Keratinocyte (primary cell): Measurements from ENCODE around the gene SAMHD1. TPM values are rescaled to one million over a fixed set of nuclear protein-coding genes. Genes with fewer than 3 reads are reported as not detected.

Experiments used
- DNase-seq: peaks from one replicate; pipeline ENCODE4 v3.0.0-alpha.2; 2011; ENCODE audit warnings: low read depth, missing footprints, low spot score
- FAIRE-seq: peaks from 2 replicates; lab custom pipeline; 2011; peaks lifted over from hg19 to GRCh38; lab: Jason Lieb, UNC
- H2AFZ ChIP-seq: 2 replicates; pipeline ENCODE4 v1.6.0; 2012; ENCODE audit warnings: low read length, control low read depth, inconsistent platforms; ENCODE audit not compliant: control insufficient read depth
- H3K27ac ChIP-seq: 2 replicates; pipeline ENCODE4 v1.5.1; 2011; ENCODE audit warnings: low read length; ENCODE audit not compliant: control insufficient read depth, insufficient read depth
- H3K27me3 ChIP-seq: 3 replicates; pipeline ENCODE4 v1.6.0; 2011; ENCODE audit warnings: low read length; ENCODE audit not compliant: control insufficient read depth, insufficient read depth; ENCODE audit errors: extremely low read depth
- H3K36me3 ChIP-seq, 2 experiments: 2 replicates in 1 of 2; 3 replicates in 1 of 2; pipeline ENCODE4 v1.5.1; 2011; ENCODE audit warnings: low read length in 2 of 2, mild to moderate bottlenecking in 1 of 2; ENCODE audit not compliant: control insufficient read depth in 2 of 2, insufficient read depth in 2 of 2; ENCODE audit errors: extremely low read depth in 1 of 2
- H3K4me1 ChIP-seq: 3 replicates; pipeline ENCODE4 v1.5.1; 2011; ENCODE audit warnings: low read length; ENCODE audit not compliant: control insufficient read depth, insufficient read depth; ENCODE audit errors: extremely low read depth
- H3K4me2 ChIP-seq: 3 replicates; pipeline ENCODE4 v1.6.0; 2011; ENCODE audit warnings: low read depth, low read length; ENCODE audit not compliant: control insufficient read depth, insufficient read depth; ENCODE audit errors: extremely low read depth
- H3K4me3 ChIP-seq, 3 experiments: fragments of 200-600 bp in 1 of 3; sonication (generic) in 1 of 3; 2 replicates in 2 of 3; 3 replicates in 1 of 3; pipeline ENCODE4 v1.5.1; 2011 to 2016; ENCODE audit warnings: low read length in 3 of 3, mild to moderate bottlenecking in 3 of 3, control low read depth in 2 of 3, inconsistent platforms in 1 of 3, low read depth in 1 of 3, mixed read lengths in 1 of 3, mixed run types in 1 of 3, moderate library complexity in 1 of 3; ENCODE audit not compliant: control insufficient read depth in 2 of 3, insufficient read depth in 2 of 3; ENCODE audit errors: extremely low read depth in 1 of 3
- H3K79me2 ChIP-seq: 2 replicates; pipeline ENCODE4 v1.6.0; 2012; ENCODE audit warnings: low read length; ENCODE audit not compliant: control insufficient read depth, insufficient read depth
- H3K9ac ChIP-seq: 3 replicates; pipeline ENCODE4 v1.6.0; 2011; ENCODE audit warnings: low read length; ENCODE audit not compliant: control insufficient read depth, insufficient read depth; ENCODE audit errors: extremely low read depth
- H3K9me1 ChIP-seq: 3 replicates; pipeline ENCODE4 v1.6.0; 2011; ENCODE audit warnings: low read length; ENCODE audit not compliant: control insufficient read depth, insufficient read depth; ENCODE audit errors: extremely low read depth
- H3K9me3 ChIP-seq: 2 replicates; pipeline ENCODE4 v1.5.1; 2012; ENCODE audit warnings: low read depth, low read length; ENCODE audit not compliant: control insufficient read depth
- H4K20me1 ChIP-seq: 3 replicates; pipeline ENCODE4 v1.6.0; 2011; ENCODE audit warnings: low read length; ENCODE audit not compliant: control insufficient read depth, insufficient read depth; ENCODE audit errors: extremely low read depth
- EZH2 ChIP-seq: IDR thresholded peaks from one replicate; pipeline ENCODE4 v1.6.1; 2012; ENCODE audit warnings: inconsistent platforms, mild to moderate bottlenecking, low read length, moderate library complexity
- dilution Hi-C: fragments of 300-500 bp; cut with MboI; formaldehyde crosslinking; loops from one replicate; pipeline ENCODE4 v1.7.0; 2020; ENCODE audit warnings: low sequenced_read_pairs; ENCODE audit not compliant: extremely low pct_ligation_motif_present
- polyA plus RNA-seq, 5 experiments: library from polyadenylated mRNA; depleted of rRNA in 3 of 5; stranded (reverse) in 3 of 5; stranded (forward) in 1 of 5; unstranded in 1 of 5; fragments of >200 nt; gene quantifications; 1 replicate in 1 of 5; 2 replicates in 3 of 5; 3 replicates in 1 of 5; pipeline versions ENCODE4 v1.2.1 to v1.2.3, GENCODE V29; 2011 to 2012; ENCODE audit warnings: missing spikeins in 2 of 5, low read depth in 1 of 5, low replicate concordance in 1 of 5
- TF ChIP-seq, protein P1 (sequence below), 3 experiments: IDR thresholded peaks in 1 of 3; conservative IDR thresholded peaks in 1 of 3; optimal IDR thresholded peaks in 1 of 3; 2 replicates in 2 of 3; 3 replicates in 1 of 3; pipeline versions ENCODE3 to v1.5.1; 2011; ENCODE audit warnings: low read length in 3 of 3, mild to moderate bottlenecking in 3 of 3, moderate library complexity in 2 of 3, control low read depth in 1 of 3, inconsistent platforms in 1 of 3; ENCODE audit not compliant: insufficient read depth in 2 of 3; ENCODE audit errors: extremely low read depth in 1 of 3

Gene SAMHD1
- polyA plus RNA-seq, 1 donor (not counting 4 experiments of a cell fraction or from before 2014, with no cell fraction given), result 26.5 TPM

DNA sequence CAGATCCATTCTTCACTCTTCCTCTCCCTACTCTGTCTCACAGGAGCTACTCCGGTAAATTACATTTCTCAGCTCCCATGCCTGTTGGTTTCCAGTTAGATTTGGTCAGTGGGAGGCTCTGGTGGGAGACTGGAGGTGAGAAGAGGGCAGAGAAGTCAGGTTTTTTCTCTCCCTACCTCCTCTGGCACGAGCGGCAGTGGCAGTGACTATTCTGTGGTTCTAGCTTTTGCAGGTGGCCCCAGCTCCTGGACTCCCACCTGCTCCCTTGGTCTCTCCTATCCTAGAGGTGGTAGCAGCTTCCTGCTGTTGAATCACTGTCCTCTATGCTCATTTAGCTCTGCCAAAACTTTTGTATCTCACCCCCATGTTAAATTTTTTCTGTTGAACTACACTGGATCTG is 57.7 kb downstream of the SAMHD1 start:
- no peaks in the 10 kb centered on the region for H4K20me1 ChIP-seq
- no peak overlapping the region for H3K4me3 ChIP-seq
- dilution Hi-C loops, result no loop called here
- H3K27ac ChIP-seq, result no peak overlapping the region
- no peaks in the 10 kb centered on the region for H3K27me3 ChIP-seq
- peaks cover 0 to 3% of the 10 kb centered on the region in 2 experiments for H3K36me3 ChIP-seq
- H3K4me2 ChIP-seq, result no peak overlapping the region
- H3K79me2 ChIP-seq, result no peaks in the 10 kb centered on the region
- FAIRE-seq (no peak), DNase-seq (no peak)
- H3K9me1 ChIP-seq, result no peaks in the 10 kb centered on the region
- no peaks in the 10 kb centered on the region for H3K9me3 ChIP-seq
- H3K4me1 ChIP-seq, result no peaks in the 10 kb centered on the region
- no peak for TF ChIP-seq EZH2
- TF ChIP-seq, protein P1, sequence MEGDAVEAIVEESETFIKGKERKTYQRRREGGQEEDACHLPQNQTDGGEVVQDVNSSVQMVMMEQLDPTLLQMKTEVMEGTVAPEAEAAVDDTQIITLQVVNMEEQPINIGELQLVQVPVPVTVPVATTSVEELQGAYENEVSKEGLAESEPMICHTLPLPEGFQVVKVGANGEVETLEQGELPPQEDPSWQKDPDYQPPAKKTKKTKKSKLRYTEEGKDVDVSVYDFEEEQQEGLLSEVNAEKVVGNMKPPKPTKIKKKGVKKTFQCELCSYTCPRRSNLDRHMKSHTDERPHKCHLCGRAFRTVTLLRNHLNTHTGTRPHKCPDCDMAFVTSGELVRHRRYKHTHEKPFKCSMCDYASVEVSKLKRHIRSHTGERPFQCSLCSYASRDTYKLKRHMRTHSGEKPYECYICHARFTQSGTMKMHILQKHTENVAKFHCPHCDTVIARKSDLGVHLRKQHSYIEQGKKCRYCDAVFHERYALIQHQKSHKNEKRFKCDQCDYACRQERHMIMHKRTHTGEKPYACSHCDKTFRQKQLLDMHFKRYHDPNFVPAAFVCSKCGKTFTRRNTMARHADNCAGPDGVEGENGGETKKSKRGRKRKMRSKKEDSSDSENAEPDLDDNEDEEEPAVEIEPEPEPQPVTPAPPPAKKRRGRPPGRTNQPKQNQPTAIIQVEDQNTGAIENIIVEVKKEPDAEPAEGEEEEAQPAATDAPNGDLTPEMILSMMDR (optimal IDR thresholded peaks at IDR 0.05 in 1 of 3, IDR thresholded peaks at IDR 0.05 in 1 of 3, conservative IDR thresholded peaks at IDR 0.05 in 1 of 3; ENCODE audit: extremely low read depth in 1 of 3, insufficient read depth in 2 of 3, low read length in 3 of 3), result no peak
- no peak overlapping the region for H3K9ac ChIP-seq
- H2AFZ ChIP-seq, result no peak overlapping the region

DNA sequence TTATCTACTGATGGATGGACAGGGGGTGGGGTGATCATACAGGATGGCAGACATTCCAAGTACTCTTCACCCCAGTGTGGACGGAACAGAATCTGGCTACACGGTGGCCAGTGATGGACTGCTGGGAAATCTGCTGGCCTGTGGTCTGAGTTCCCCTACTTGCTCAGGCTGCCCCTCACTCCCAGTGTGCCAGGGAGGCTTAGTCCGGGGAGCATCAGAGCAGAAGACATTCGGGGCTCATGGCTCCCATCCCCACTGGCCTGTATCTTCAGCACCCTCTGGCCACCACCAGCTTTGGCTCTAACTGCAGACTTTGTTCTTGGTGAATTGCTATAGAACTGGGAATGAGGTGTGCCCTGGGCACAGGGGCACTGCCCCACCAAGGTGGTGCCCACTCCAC is 60.3 kb downstream of the SAMHD1 start:
- no peak overlapping the region for H2AFZ ChIP-seq
- no peaks in the 10 kb centered on the region for H3K9me3 ChIP-seq
- FAIRE-seq (no peak), DNase-seq (no peak)
- peaks cover 0 to 3% of the 10 kb centered on the region in 2 experiments for H3K36me3 ChIP-seq
- no peak overlapping the region for H3K4me2 ChIP-seq
- H3K4me3 ChIP-seq, result no peak overlapping the region
- dilution Hi-C loops, result no loop called here
- H3K27ac ChIP-seq, result no peak overlapping the region
- H3K27me3 ChIP-seq, result no peaks in the 10 kb centered on the region
- H4K20me1 ChIP-seq, result no peaks in the 10 kb centered on the region
- H3K4me1 ChIP-seq, result no peaks in the 10 kb centered on the region
- no peaks in the 10 kb centered on the region for H3K9me1 ChIP-seq
- TF ChIP-seq, protein P1 (optimal IDR thresholded peaks at IDR 0.05 in 1 of 3, IDR thresholded peaks at IDR 0.05 in 1 of 3, conservative IDR thresholded peaks at IDR 0.05 in 1 of 3; ENCODE audit: extremely low read depth in 1 of 3, insufficient read depth in 2 of 3, low read length in 3 of 3), result no peak
- TF ChIP-seq EZH2, result no peak
- H3K79me2 ChIP-seq, result no peaks in the 10 kb centered on the region
- no peak overlapping the region for H3K9ac ChIP-seq
